HL-60 (cell line): ENCODE measurements around the gene OR6Y1.

Experiments
- DNase-seq, 2 experiments: peaks; one replicate each; pipeline ENCODE4 v3.0.0-alpha.2; 2010 to 2020; ENCODE audit warnings: low read depth in 1 of 2, low spot score in 1 of 2
- H3K27ac ChIP-seq: fragments of 250-450 bp; sonication (Bioruptor Pico); replicated peaks from 2 replicates; pipeline ENCODE4 v1.5.1; 2020; ENCODE audit warnings: mild to moderate bottlenecking, moderate library complexity
- H3K27me3 ChIP-seq: fragments of 250-450 bp; sonication (Bioruptor Pico); 2 replicates; pipeline ENCODE4 v1.5.1; 2021; ENCODE audit warnings: mild to moderate bottlenecking, moderate library complexity; ENCODE audit not compliant: insufficient read depth, poor library complexity, severe bottlenecking
- H3K4me3 ChIP-seq: replicated peaks from 2 replicates; pipeline ENCODE4 v1.5.1; 2011; ENCODE audit warnings: mild to moderate bottlenecking, control low read depth, low read length; ENCODE audit not compliant: insufficient read depth
- CTCF ChIP-seq: IDR thresholded peaks from one replicate; pipeline ENCODE4 v1.5.1; 2011; ENCODE audit warnings: low read length, control low read depth, inconsistent platforms; ENCODE audit not compliant: insufficient read depth
- GABPA ChIP-seq: IDR thresholded peaks from 2 replicates; pipeline ENCODE4 v1.6.1; 2012; ENCODE audit warnings: low read depth
- POLR2AphosphoS5 ChIP-seq: IDR thresholded peaks from 2 replicates; pipeline ENCODE4 v1.6.1; 2012; ENCODE audit warnings: low read depth
- SPI1 ChIP-seq: IDR thresholded peaks from 2 replicates; pipeline ENCODE4 v1.6.1; 2012; ENCODE audit warnings: low read depth, mild to moderate bottlenecking, borderline replicate concordance
- TF ChIP-seq, protein P1 (sequence below): IDR thresholded peaks from 2 replicates; pipeline ENCODE4 v1.6.1; 2012; ENCODE audit warnings: low read depth; ENCODE audit not compliant: insufficient replicate concordance

OR6Y1 gene

DNA sequence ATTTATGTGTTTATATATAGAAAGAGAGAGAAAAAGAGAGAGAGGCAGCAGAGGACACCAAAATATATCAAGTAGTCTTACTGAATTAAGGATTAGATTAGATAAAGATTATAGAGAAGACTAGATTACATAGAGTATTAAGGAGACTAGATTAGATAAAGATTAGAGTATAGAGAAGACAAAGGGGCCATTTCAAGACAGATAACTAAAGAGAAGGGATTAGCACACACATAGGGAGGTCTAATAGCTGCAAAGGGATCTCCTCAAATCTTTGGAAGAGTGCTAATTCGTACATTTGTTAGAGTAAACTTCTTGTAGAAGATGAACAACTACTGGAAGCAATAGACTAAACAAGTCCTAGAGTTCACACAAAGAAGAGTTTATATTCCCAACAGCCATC is 34.2 kb downstream of the OR6Y1 start:
- Histone ChIP-seq H3K27me3 (no peaks in the 10 kb centered on the region), H3K27ac (no peak overlapping the region), H3K4me3 (no peak overlapping the region)
- DNase-seq = no peak
- TF ChIP-seq POLR2AphosphoS5 = no peak
- TF ChIP-seq, protein P1, sequence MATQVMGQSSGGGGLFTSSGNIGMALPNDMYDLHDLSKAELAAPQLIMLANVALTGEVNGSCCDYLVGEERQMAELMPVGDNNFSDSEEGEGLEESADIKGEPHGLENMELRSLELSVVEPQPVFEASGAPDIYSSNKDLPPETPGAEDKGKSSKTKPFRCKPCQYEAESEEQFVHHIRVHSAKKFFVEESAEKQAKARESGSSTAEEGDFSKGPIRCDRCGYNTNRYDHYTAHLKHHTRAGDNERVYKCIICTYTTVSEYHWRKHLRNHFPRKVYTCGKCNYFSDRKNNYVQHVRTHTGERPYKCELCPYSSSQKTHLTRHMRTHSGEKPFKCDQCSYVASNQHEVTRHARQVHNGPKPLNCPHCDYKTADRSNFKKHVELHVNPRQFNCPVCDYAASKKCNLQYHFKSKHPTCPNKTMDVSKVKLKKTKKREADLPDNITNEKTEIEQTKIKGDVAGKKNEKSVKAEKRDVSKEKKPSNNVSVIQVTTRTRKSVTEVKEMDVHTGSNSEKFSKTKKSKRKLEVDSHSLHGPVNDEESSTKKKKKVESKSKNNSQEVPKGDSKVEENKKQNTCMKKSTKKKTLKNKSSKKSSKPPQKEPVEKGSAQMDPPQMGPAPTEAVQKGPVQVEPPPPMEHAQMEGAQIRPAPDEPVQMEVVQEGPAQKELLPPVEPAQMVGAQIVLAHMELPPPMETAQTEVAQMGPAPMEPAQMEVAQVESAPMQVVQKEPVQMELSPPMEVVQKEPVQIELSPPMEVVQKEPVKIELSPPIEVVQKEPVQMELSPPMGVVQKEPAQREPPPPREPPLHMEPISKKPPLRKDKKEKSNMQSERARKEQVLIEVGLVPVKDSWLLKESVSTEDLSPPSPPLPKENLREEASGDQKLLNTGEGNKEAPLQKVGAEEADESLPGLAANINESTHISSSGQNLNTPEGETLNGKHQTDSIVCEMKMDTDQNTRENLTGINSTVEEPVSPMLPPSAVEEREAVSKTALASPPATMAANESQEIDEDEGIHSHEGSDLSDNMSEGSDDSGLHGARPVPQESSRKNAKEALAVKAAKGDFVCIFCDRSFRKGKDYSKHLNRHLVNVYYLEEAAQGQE = no peak
- TF ChIP-seq GABPA = no peak
- no peak for TF ChIP-seq SPI1
- TF ChIP-seq CTCF = no peak

DNA sequence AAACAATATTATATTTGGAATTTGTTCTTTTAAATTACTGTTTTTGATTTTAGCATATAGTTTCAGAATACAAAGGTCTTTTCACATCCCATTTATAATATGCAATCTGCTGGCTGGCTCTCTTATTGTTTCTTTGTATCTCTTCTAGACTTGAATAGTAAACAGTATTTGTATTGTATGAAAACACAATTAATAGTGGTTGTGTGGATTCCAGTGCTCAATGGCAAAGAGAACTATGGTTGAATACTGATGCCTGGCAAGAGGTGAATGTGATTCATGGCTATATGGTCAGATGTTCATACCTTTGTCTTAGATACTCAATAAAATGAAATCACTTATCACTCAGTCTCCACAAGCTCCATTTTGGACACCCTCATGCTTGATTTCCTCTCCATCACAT is 37.2 kb downstream of the OR6Y1 start:
- no peak for TF ChIP-seq GABPA
- no peak for TF ChIP-seq CTCF
- no peak for TF ChIP-seq POLR2AphosphoS5
- TF ChIP-seq SPI1 = no peak
- TF ChIP-seq, protein P1 = no peak
- H3K27me3 ChIP-seq = no peaks in the 10 kb centered on the region

GRCh38 chr1:158509471-158510156 is 44.6 kb downstream of the OR6Y1 start:
- TF ChIP-seq POLR2AphosphoS5 = no peak
- TF ChIP-seq, protein P1 = no peak
- no peak for TF ChIP-seq SPI1
- TF ChIP-seq GABPA = no peak
- TF ChIP-seq CTCF = no peak
- DNase-seq = no peak
- Histone ChIP-seq H3K27ac (no peak overlapping the region), H3K4me3 (no peak overlapping the region), H3K27me3 (no peaks in the 10 kb centered on the region)

More for the DNA sequence above, 37.2 kb downstream of the OR6Y1 start:
- Histone ChIP-seq H3K4me3 (no peak overlapping the region), H3K27ac (no peak overlapping the region)
- no peak for DNase-seq
